H1 (cell line): Measurements from ENCODE around the gene SNAP25. TPM values are rescaled to one million over a fixed set of nuclear protein-coding genes. Genes with fewer than 3 reads are reported as not detected.

ENCODE experiments used
- CTCF ChIA-PET: fragments of 300-600 bp; sonication (Branson Sonifier 250); formaldehyde crosslinking; loops from one replicate; lab custom pipeline; 2021; ENCODE audit not compliant: partially characterized antibody; lab: Charles Lee
- POLR2A ChIA-PET: fragments of 300-600 bp; sonication (Branson Sonifier 250); formaldehyde crosslinking; loops from one replicate; lab custom pipeline; 2021; ENCODE audit warnings: inconsistent platforms; ENCODE audit not compliant: partially characterized antibody; lab: Charles Lee
- DNase-seq, 2 experiments: peaks; one replicate each; pipeline versions ENCODE4 v3.0.0 to v3.0.0-alpha.2; 2010 to 2022; ENCODE audit warnings: low spot score in 2 of 2, low read depth in 1 of 2, mixed read lengths in 1 of 2
- FAIRE-seq: peaks from 2 replicates; lab custom pipeline; 2011; peaks lifted over from hg19 to GRCh38; lab: Jason Lieb, UNC
- H2AFZ ChIP-seq: 2 replicates; pipeline ENCODE4 v1.8.1; 2012; ENCODE audit warnings: low read length, inconsistent platforms
- H2AK5ac ChIP-seq: 2 replicates; pipeline ENCODE4 v1.6.1; 2013; ENCODE audit warnings: low read depth, low read length
- H2BK120ac ChIP-seq: replicated peaks from 2 replicates; pipeline ENCODE3; 2013; ENCODE audit warnings: low read depth, low read length, inconsistent platforms
- H2BK12ac ChIP-seq: 2 replicates; pipeline ENCODE4 v1.6.1; 2013; ENCODE audit warnings: low read depth, low read length
- H2BK15ac ChIP-seq: 2 replicates; pipeline ENCODE4 v1.6.1; 2013; ENCODE audit warnings: low read length
- H2BK20ac ChIP-seq: 2 replicates; pipeline ENCODE4 v1.6.1; 2013; ENCODE audit warnings: low read length
- H2BK5ac ChIP-seq: 2 replicates; pipeline ENCODE4 v1.6.1; 2013; ENCODE audit warnings: low read depth, low read length
- H3K14ac ChIP-seq: 2 replicates; pipeline ENCODE4 v1.6.1; 2013; ENCODE audit warnings: inconsistent platforms; ENCODE audit not compliant: insufficient read length
- H3K18ac ChIP-seq: 2 replicates; pipeline ENCODE4 v1.6.1; 2013; ENCODE audit warnings: low read length; ENCODE audit errors: extremely low read depth
- H3K23ac ChIP-seq: 2 replicates; pipeline ENCODE4 v1.6.1; 2013; ENCODE audit warnings: inconsistent platforms; ENCODE audit not compliant: insufficient read length
- H3K23me2 ChIP-seq: 2 replicates; pipeline ENCODE4 v1.6.1; 2013; ENCODE audit warnings: low read depth, low read length
- H3K27ac ChIP-seq: 2 replicates; pipeline ENCODE4 v1.6.1; 2011; ENCODE audit warnings: low read depth, low read length, inconsistent platforms
- H3K27me3 ChIP-seq, 4 experiments: replicated peaks in 1 of 4; 1 replicate in 1 of 4; 2 replicates in 3 of 4; pipeline versions ENCODE4 v1.6.1 to v1.8.1; 2011 to 2013; ENCODE audit warnings: low read length in 3 of 4, mild to moderate bottlenecking in 3 of 4, inconsistent platforms in 2 of 4, mixed read lengths in 2 of 4, moderate library complexity in 1 of 4; ENCODE audit not compliant: control insufficient read depth in 3 of 4, insufficient read depth in 3 of 4; ENCODE audit errors: extremely low read depth in 1 of 4
- H3K36me3 ChIP-seq, 4 experiments: 2 replicates each; pipeline versions ENCODE4 v1.6.1 to v1.8.1; 2011 to 2013; ENCODE audit warnings: mild to moderate bottlenecking in 4 of 4, low read length in 3 of 4, moderate library complexity in 2 of 4, control low read depth in 1 of 4, inconsistent platforms in 1 of 4; ENCODE audit not compliant: insufficient read depth in 4 of 4, control insufficient read depth in 2 of 4
- H3K4ac ChIP-seq: replicated peaks from 2 replicates; pipeline ENCODE3; 2013; ENCODE audit warnings: low read length, low read depth, mixed read lengths, inconsistent platforms; ENCODE audit not compliant: insufficient read length
- H3K4me1 ChIP-seq, 4 experiments: replicated peaks in 1 of 4; 1 replicate in 1 of 4; 2 replicates in 3 of 4; pipeline versions ENCODE4 v1.6.1 to v1.8.1; 2011 to 2013; ENCODE audit warnings: low read length in 3 of 4, inconsistent platforms in 2 of 4, mixed read lengths in 1 of 4; ENCODE audit not compliant: insufficient read depth in 4 of 4, control insufficient read depth in 3 of 4
- H3K4me2 ChIP-seq, 2 experiments: 2 replicates each; pipeline versions ENCODE4 v1.6.1 to v1.8.1; 2011 to 2013; ENCODE audit warnings: low read depth in 2 of 2, low read length in 2 of 2, control low read depth in 1 of 2, inconsistent platforms in 1 of 2, mild to moderate bottlenecking in 1 of 2; ENCODE audit not compliant: insufficient read depth in 1 of 2
- H3K4me3 ChIP-seq, 4 experiments: fragments of 200-600, 300-600 bp in 1 of 4; sonication (generic), shearing (Covaris generic), sonication (Bioruptor Twin) in 1 of 4; 2 replicates each; pipeline versions ENCODE4 v1.5.1 to v1.8.1; 2011 to 2016; ENCODE audit warnings: low read length in 4 of 4, low read depth in 3 of 4, control low read depth in 2 of 4, inconsistent platforms in 2 of 4, mild to moderate bottlenecking in 2 of 4, mixed read lengths in 1 of 4, moderate library complexity in 1 of 4; ENCODE audit not compliant: insufficient read depth in 2 of 4; ENCODE audit errors: extremely low read depth in 1 of 4
- H3K56ac ChIP-seq: replicated peaks from 2 replicates; pipeline ENCODE3; 2013; ENCODE audit warnings: low read depth, mild to moderate bottlenecking, mixed read lengths, low read length, inconsistent platforms; ENCODE audit not compliant: insufficient read length
- H3K79me1 ChIP-seq: 2 replicates; pipeline ENCODE4 v1.6.1; 2013; ENCODE audit warnings: low read depth, low read length, control low read depth
- H3K79me2 ChIP-seq, 2 experiments: 2 replicates each; pipeline versions ENCODE4 v1.6.1 to v1.8.1; 2012 to 2013; ENCODE audit warnings: low read length in 2 of 2, mild to moderate bottlenecking in 2 of 2, inconsistent platforms in 1 of 2; ENCODE audit not compliant: insufficient read depth in 2 of 2, control insufficient read depth in 1 of 2
- H3K9ac ChIP-seq, 4 experiments: replicated peaks in 1 of 4; 1 replicate in 1 of 4; 2 replicates in 3 of 4; pipeline versions ENCODE4 v1.6.1 to v1.8.1; 2011 to 2013; ENCODE audit warnings: low read depth in 3 of 4, low read length in 3 of 4, control low read depth in 2 of 4, mild to moderate bottlenecking in 2 of 4, moderate library complexity in 2 of 4, inconsistent platforms in 1 of 4; ENCODE audit errors: extremely low read depth in 1 of 4
- H3K9me3 ChIP-seq, 2 experiments: 2 replicates each; pipeline versions ENCODE4 v1.6.1 to v1.8.1; 2012 to 2013; ENCODE audit warnings: mild to moderate bottlenecking in 2 of 2, moderate library complexity in 2 of 2, control low read depth in 1 of 2, inconsistent platforms in 1 of 2, low read depth in 1 of 2, low read length in 1 of 2, mixed read lengths in 1 of 2; ENCODE audit not compliant: insufficient read depth in 2 of 2
- H4K20me1 ChIP-seq, 2 experiments: replicated peaks in 1 of 2; 2 replicates each; pipeline versions ENCODE3 to v1.8.1; 2011 to 2013; ENCODE audit warnings: inconsistent platforms in 2 of 2, low read length in 2 of 2, mild to moderate bottlenecking in 1 of 2; ENCODE audit not compliant: insufficient read depth in 2 of 2, control insufficient read depth in 1 of 2
- H4K5ac ChIP-seq: 2 replicates; pipeline ENCODE4 v1.6.1; 2013; ENCODE audit warnings: low read length, low read depth, mixed read lengths, inconsistent platforms; ENCODE audit not compliant: insufficient read length
- H4K8ac ChIP-seq: 2 replicates; pipeline ENCODE4 v1.8.0; 2013; ENCODE audit warnings: mild to moderate bottlenecking, moderate library complexity, low read length, inconsistent platforms; ENCODE audit not compliant: insufficient read depth; ENCODE audit errors: extremely low read depth
- H4K91ac ChIP-seq: replicated peaks from 2 replicates; pipeline ENCODE3; 2013; ENCODE audit warnings: low read length, mixed read lengths, inconsistent platforms; ENCODE audit not compliant: insufficient read length
- BACH1 ChIP-seq: IDR thresholded peaks from 2 replicates; pipeline ENCODE4 v1.6.1; 2012; ENCODE audit warnings: low read length, improper control_type of control experiment
- CTBP2 ChIP-seq: IDR thresholded peaks from 2 replicates; pipeline ENCODE4 v1.7.0; 2011; ENCODE audit warnings: borderline replicate concordance, mild to moderate bottlenecking, moderate library complexity, mixed read lengths, low read length; ENCODE audit not compliant: insufficient read depth, insufficient read length
- FOSL1 ChIP-seq: IDR thresholded peaks from 2 replicates; pipeline ENCODE4 v1.6.1; 2011; ENCODE audit warnings: mild to moderate bottlenecking, low read depth, low read length, moderate library complexity; ENCODE audit not compliant: insufficient read depth
- JUN ChIP-seq: IDR thresholded peaks from 2 replicates; pipeline ENCODE4 v1.6.1; 2011; ENCODE audit warnings: low read depth, mild to moderate bottlenecking, improper control_type of control experiment, low read length
- MAFK ChIP-seq: IDR thresholded peaks from 2 replicates; pipeline ENCODE4 v1.6.1; 2012; ENCODE audit warnings: low read depth, mild to moderate bottlenecking, improper control_type of control experiment, low read length
- NRF1 ChIP-seq: IDR thresholded peaks from 2 replicates; pipeline ENCODE4 v1.6.1; 2011; ENCODE audit warnings: mild to moderate bottlenecking, low read depth, low read length, improper control_type of control experiment
- PHF8 ChIP-seq: fragments of 200-600 bp; sonication (generic); conservative IDR thresholded peaks from 2 replicates; pipeline ENCODE4 v1.7.1; 2012; ENCODE audit warnings: low read depth, mild to moderate bottlenecking, inconsistent platforms, low read length, moderate library complexity
- RBBP5 ChIP-seq: IDR thresholded peaks from 2 replicates; pipeline ENCODE4 v1.7.1; 2012; ENCODE audit warnings: low read depth, mild to moderate bottlenecking, inconsistent platforms, low read length, moderate library complexity, borderline replicate concordance
- SAP30 ChIP-seq: fragments of 300-600 bp; sonication (generic); IDR thresholded peaks from 2 replicates; pipeline ENCODE4 v1.7.1; 2012; ENCODE audit warnings: low read length, moderate library complexity, mild to moderate bottlenecking, inconsistent platforms; ENCODE audit not compliant: insufficient read depth, insufficient replicate concordance
- SIRT6 ChIP-seq: IDR thresholded peaks from one replicate; pipeline ENCODE4 v1.7.1; 2012; ENCODE audit warnings: low read length, inconsistent platforms
- SIX5 ChIP-seq: IDR thresholded peaks from 2 replicates; pipeline ENCODE4 v1.6.1; 2011; ENCODE audit warnings: mild to moderate bottlenecking, low read depth, low read length
- SP4 ChIP-seq: IDR thresholded peaks from 2 replicates; pipeline ENCODE4 v1.6.1; 2012; ENCODE audit warnings: low read length, inconsistent platforms
- ZNF274 ChIP-seq: IDR thresholded peaks from 2 replicates; pipeline ENCODE4 v1.7.0; 2012; ENCODE audit warnings: low read length, borderline replicate concordance; ENCODE audit errors: extremely low read depth
- WGBS, 2 experiments: shearing (Covaris generic) in 1 of 2; methylation state at CpG; one replicate each; pipeline versions ENCODE4 v1.1.6 to v1.1.7; 2013 to 2015; ENCODE audit warnings: low lambda C conversion rate in 2 of 2, mixed read lengths in 2 of 2, inconsistent platforms in 1 of 2, low coverage in 1 of 2, missing lambda C conversion rate in 1 of 2; ENCODE audit not compliant: insufficient replicate concordance in 2 of 2, insufficient coverage in 1 of 2, insufficient read length in 1 of 2; ENCODE audit errors: extremely low coverage in 1 of 2, missing lambda C conversion rate in 1 of 2; 5-methylcytosine and 5-hydroxymethylcytosine counted together
- polyA plus RNA-seq, 7 experiments: library from polyadenylated mRNA; depleted of rRNA in 3 of 7; stranded (reverse) in 5 of 7; unstranded in 2 of 7; fragments of >200 nt in 5 of 7; fragments of 200-250 nt in 2 of 7; gene quantifications; 1 replicate in 5 of 7; 2 replicates in 1 of 7; 4 replicates in 1 of 7; pipeline versions ENCODE4 v1.2.1 to v1.2.3, GENCODE V29; 2011 to 2013; ENCODE audit warnings: missing spikeins in 2 of 7, mixed read lengths in 2 of 7
- total RNA-seq: library from RNA; stranded (reverse); fragmentation: NEBNext Ultra II Directional; extraction: Animal tissue kit (Norgen Biotek cat#: 25700); gene quantifications from 2 replicates; pipeline ENCODE4 v1.2.1, GENCODE V29; 2021
- TF ChIP-seq, protein P1 (sequence below): IDR thresholded peaks from 2 replicates; pipeline ENCODE4 v1.6.1; 2011; ENCODE audit warnings: low read length, improper control_type of control experiment

SNAP25 gene
- total and polyA plus RNA-seq, 2 of the 8 experiments (the other 6 are each of a cell fraction or from before 2014, with no cell fraction given), result 0.51 to 0.52 TPM

DNA sequence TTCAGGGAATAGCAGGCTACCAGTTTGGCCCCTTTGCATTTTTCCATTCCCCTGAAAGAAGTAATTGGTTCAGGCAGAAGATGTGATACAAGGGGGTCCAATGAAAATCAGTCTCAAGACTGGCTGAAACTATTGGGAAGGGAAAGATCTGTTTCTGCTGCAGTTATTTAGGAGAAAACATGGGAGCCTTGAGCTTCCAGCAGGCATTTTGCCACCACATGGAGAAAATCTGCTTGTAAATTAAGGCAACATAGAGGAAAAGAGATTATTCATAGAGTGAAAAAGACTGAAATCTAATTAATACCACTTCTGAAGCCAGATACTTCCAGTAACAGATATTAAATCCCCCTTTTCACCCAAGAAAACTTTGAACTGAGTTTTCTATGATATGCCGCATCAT is 44.2 kb upstream of the SNAP25 start:
- no peak overlapping the region for H3K23ac ChIP-seq
- no peak overlapping the region for H2BK15ac ChIP-seq
- H3K14ac ChIP-seq, result no peak overlapping the region
- no peak overlapping the region for H3K9ac ChIP-seq
- 95% methylated on average over 1 of the region's 1 CpG; no CpG with 5 or more reads in 1 of the 2 experiments for whole genome bisulfite sequencing, 2 experiments
- H3K79me2 ChIP-seq, result no peaks in the 10 kb centered on the region
- no peak overlapping the region for H3K4ac ChIP-seq
- no peak overlapping the region for H2BK12ac ChIP-seq
- CTCF ChIA-PET, result interaction anchor here (1.2 to 3.1 kb wide), 6 partner anchors 10 to 253 kb away, joined by 3 to 7 read pairs (median 4); no protein-coding TSS in a partner anchor
- H3K9me3 ChIP-seq, result no peaks in the 10 kb centered on the region
- FAIRE-seq, result no peak
- H2BK5ac ChIP-seq, result no peak overlapping the region
- H2AK5ac ChIP-seq, result no peak overlapping the region
- no peak overlapping the region for H3K18ac ChIP-seq
- no peak overlapping the region for H2AFZ ChIP-seq
- no peak overlapping the region for H4K5ac ChIP-seq
- H4K91ac ChIP-seq, result no peak overlapping the region
- no peak overlapping the region for H2BK20ac ChIP-seq
- H3K27me3 ChIP-seq, result peaks cover 0 to 8% (median 6%) of the 10 kb centered on the region in 4 experiments; a peak in 4 of 7 replicates
- H3K56ac ChIP-seq, result no peak overlapping the region
- peaks cover 0 to 6% (median 2%) of the 10 kb centered on the region in 4 experiments; a peak in 4 of 7 replicates for H3K4me1 ChIP-seq
- POLR2A ChIA-PET, result no interaction called here
- H3K4me2 ChIP-seq, result no peak overlapping the region
- no peaks in the 10 kb centered on the region for H3K36me3 ChIP-seq
- peaks cover 4% of the 10 kb centered on the region; the same call in 1 of the 2 replicates for H3K23me2 ChIP-seq
- H4K20me1 ChIP-seq, result no peaks in the 10 kb centered on the region
- no peak overlapping the region for H2BK120ac ChIP-seq
- H4K8ac ChIP-seq, result no peak overlapping the region
- no peak overlapping the region for H3K4me3 ChIP-seq
- no peak for DNase-seq
- no peaks in the 10 kb centered on the region for H3K79me1 ChIP-seq
- no peak overlapping the region for H3K27ac ChIP-seq
- no peak for TF ChIP-seq CTBP2
- TF ChIP-seq JUN, result no peak
- no peak for TF ChIP-seq SIX5
- TF ChIP-seq NRF1, result no peak
- TF ChIP-seq BACH1, result no peak
- no peak for TF ChIP-seq RBBP5
- TF ChIP-seq FOSL1, result no peak
- no peak for TF ChIP-seq ZNF274
- no peak for TF ChIP-seq SAP30
- no peak for TF ChIP-seq SIRT6
- no peak for TF ChIP-seq SP4
- TF ChIP-seq PHF8, result no peak
- TF ChIP-seq, protein P1, sequence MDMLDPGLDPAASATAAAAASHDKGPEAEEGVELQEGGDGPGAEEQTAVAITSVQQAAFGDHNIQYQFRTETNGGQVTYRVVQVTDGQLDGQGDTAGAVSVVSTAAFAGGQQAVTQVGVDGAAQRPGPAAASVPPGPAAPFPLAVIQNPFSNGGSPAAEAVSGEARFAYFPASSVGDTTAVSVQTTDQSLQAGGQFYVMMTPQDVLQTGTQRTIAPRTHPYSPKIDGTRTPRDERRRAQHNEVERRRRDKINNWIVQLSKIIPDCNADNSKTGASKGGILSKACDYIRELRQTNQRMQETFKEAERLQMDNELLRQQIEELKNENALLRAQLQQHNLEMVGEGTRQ, result no peak
- no peak for TF ChIP-seq MAFK
